HepG2 (cell line): Measurements from ENCODE around the gene LOC128125822.

ENCODE experiments used
- JUNB ChIP-seq: sonication (generic); formaldehyde crosslinking; IDR thresholded peaks from 2 replicates; pipeline ENCODE4 v1.8.0; 2022; ENCODE audit warnings: missing genetic modification reagents, mild to moderate bottlenecking, borderline replicate concordance
- KDM1A ChIP-seq: IDR thresholded peaks from 2 replicates; pipeline ENCODE4 v1.6.1; 2016; ENCODE audit warnings: missing compliant biosample characterization
- MATR3 ChIP-seq: sonication (generic); formaldehyde crosslinking; IDR thresholded peaks from 2 replicates; pipeline ENCODE4 v1.4.0; 2020; ENCODE audit warnings: missing genetic modification reagents
- PCBP1 ChIP-seq: fragments of 200-400 bp; formaldehyde crosslinking; IDR thresholded peaks from 2 replicates; pipeline ENCODE4 v1.6.1; 2017; ENCODE audit warnings: mild to moderate bottlenecking, low read depth, low read length, borderline replicate concordance
- ZNF235 ChIP-seq: sonication (generic); formaldehyde crosslinking; IDR thresholded peaks from 2 replicates; pipeline ENCODE4 v1.8.1; 2023; ENCODE audit warnings: mild to moderate bottlenecking, missing genetic modification reagents, borderline replicate concordance
- ZNF253 ChIP-seq: sonication (generic); formaldehyde crosslinking; IDR thresholded peaks from 2 replicates; pipeline ENCODE4 v1.8.0; 2022; ENCODE audit warnings: mild to moderate bottlenecking, missing genetic modification reagents, borderline replicate concordance
- TF ChIP-seq, protein P1 (sequence below): sonication (generic); formaldehyde crosslinking; IDR thresholded peaks from 2 replicates; pipeline ENCODE4 v1.4.0; 2020; ENCODE audit warnings: missing genetic modification reagents, borderline replicate concordance
- TF ChIP-seq, protein P2 (sequence below): sonication (generic); formaldehyde crosslinking; IDR thresholded peaks from 2 replicates; pipeline ENCODE4 v1.9.0; 2021; ENCODE audit warnings: mild to moderate bottlenecking, missing genetic modification reagents
- TF ChIP-seq, protein P3 (sequence below): sonication (generic); formaldehyde crosslinking; IDR thresholded peaks from 2 replicates; pipeline ENCODE4 v1.4.0; 2020; ENCODE audit warnings: missing genetic modification reagents, borderline replicate concordance
- TF ChIP-seq, protein P4 (sequence below): sonication (generic); formaldehyde crosslinking; IDR thresholded peaks from 2 replicates; pipeline ENCODE4 v1.9.0; 2022; ENCODE audit warnings: missing genetic modification reagents, mild to moderate bottlenecking, borderline replicate concordance
- TF ChIP-seq, protein P5 (sequence below): sonication (generic); formaldehyde crosslinking; IDR thresholded peaks from 2 replicates; pipeline ENCODE4 v1.9.0; 2021; ENCODE audit warnings: missing genetic modification reagents, mild to moderate bottlenecking, borderline replicate concordance

LOC128125822 gene

DNA sequence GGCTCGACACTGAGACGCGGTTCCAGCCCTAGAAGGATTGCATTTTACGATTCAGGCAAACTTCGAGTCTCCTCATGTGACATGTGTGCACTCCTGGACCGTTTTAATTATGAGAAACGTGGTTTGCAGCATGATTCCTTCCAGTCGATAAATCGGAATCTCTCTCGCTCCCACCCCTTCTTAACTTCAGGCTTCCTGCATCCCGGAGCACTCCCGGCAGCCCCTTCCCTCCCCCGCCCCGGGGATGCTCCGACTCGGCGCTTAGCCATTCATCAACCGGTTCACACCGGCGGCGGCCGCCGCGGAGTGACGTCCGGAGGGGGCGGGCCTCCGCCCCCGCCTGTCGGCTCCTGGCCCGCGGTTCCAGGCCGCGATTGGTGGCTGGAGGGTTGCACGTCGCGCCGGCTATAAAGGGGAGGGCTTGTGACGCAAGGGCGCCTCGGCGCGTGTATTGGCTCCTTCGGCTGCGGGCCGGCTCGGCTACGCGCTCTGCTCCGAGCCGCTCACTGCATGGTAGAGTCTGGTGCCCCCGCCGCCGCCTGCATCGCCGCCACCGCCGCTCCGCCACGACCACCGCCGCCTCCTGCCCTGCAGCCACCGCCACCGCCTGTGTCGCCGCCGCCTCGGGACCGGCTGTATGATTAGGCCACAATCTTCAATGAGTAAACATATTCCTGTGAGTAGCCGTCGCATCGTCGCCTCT is at the start of gene LOC128125822, which contains the start of gene PTP4A1 (continued):
- TF ChIP-seq, protein P1, sequence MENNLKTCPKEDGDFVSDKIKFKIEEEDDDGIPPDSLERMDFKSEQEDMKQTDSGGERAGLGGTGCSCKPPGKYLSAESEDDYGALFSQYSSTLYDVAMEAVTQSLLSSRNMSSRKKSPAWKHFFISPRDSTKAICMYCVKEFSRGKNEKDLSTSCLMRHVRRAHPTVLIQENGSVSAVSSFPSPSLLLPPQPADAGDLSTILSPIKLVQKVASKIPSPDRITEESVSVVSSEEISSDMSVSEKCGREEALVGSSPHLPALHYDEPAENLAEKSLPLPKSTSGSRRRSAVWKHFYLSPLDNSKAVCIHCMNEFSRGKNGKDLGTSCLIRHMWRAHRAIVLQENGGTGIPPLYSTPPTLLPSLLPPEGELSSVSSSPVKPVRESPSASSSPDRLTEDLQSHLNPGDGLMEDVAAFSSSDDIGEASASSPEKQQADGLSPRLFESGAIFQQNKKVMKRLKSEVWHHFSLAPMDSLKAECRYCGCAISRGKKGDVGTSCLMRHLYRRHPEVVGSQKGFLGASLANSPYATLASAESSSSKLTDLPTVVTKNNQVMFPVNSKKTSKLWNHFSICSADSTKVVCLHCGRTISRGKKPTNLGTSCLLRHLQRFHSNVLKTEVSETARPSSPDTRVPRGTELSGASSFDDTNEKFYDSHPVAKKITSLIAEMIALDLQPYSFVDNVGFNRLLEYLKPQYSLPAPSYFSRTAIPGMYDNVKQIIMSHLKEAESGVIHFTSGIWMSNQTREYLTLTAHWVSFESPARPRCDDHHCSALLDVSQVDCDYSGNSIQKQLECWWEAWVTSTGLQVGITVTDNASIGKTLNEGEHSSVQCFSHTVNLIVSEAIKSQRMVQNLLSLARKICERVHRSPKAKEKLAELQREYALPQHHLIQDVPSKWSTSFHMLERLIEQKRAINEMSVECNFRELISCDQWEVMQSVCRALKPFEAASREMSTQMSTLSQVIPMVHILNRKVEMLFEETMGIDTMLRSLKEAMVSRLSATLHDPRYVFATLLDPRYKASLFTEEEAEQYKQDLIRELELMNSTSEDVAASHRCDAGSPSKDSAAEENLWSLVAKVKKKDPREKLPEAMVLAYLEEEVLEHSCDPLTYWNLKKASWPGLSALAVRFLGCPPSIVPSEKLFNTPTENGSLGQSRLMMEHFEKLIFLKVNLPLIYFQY, result peak; percentile 71
- TF ChIP-seq, protein P2, sequence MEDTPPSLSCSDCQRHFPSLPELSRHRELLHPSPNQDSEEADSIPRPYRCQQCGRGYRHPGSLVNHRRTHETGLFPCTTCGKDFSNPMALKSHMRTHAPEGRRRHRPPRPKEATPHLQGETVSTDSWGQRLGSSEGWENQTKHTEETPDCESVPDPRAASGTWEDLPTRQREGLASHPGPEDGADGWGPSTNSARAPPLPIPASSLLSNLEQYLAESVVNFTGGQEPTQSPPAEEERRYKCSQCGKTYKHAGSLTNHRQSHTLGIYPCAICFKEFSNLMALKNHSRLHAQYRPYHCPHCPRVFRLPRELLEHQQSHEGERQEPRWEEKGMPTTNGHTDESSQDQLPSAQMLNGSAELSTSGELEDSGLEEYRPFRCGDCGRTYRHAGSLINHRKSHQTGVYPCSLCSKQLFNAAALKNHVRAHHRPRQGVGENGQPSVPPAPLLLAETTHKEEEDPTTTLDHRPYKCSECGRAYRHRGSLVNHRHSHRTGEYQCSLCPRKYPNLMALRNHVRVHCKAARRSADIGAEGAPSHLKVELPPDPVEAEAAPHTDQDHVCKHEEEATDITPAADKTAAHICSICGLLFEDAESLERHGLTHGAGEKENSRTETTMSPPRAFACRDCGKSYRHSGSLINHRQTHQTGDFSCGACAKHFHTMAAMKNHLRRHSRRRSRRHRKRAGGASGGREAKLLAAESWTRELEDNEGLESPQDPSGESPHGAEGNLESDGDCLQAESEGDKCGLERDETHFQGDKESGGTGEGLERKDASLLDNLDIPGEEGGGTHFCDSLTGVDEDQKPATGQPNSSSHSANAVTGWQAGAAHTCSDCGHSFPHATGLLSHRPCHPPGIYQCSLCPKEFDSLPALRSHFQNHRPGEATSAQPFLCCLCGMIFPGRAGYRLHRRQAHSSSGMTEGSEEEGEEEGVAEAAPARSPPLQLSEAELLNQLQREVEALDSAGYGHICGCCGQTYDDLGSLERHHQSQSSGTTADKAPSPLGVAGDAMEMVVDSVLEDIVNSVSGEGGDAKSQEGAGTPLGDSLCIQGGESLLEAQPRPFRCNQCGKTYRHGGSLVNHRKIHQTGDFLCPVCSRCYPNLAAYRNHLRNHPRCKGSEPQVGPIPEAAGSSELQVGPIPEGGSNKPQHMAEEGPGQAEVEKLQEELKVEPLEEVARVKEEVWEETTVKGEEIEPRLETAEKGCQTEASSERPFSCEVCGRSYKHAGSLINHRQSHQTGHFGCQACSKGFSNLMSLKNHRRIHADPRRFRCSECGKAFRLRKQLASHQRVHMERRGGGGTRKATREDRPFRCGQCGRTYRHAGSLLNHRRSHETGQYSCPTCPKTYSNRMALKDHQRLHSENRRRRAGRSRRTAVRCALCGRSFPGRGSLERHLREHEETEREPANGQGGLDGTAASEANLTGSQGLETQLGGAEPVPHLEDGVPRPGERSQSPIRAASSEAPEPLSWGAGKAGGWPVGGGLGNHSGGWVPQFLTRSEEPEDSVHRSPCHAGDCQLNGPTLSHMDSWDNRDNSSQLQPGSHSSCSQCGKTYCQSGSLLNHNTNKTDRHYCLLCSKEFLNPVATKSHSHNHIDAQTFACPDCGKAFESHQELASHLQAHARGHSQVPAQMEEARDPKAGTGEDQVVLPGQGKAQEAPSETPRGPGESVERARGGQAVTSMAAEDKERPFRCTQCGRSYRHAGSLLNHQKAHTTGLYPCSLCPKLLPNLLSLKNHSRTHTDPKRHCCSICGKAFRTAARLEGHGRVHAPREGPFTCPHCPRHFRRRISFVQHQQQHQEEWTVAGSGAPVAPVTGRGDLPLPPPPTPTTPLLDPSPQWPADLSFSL (CRISPR knock-in tag), result no peak
- TF ChIP-seq, protein P3, sequence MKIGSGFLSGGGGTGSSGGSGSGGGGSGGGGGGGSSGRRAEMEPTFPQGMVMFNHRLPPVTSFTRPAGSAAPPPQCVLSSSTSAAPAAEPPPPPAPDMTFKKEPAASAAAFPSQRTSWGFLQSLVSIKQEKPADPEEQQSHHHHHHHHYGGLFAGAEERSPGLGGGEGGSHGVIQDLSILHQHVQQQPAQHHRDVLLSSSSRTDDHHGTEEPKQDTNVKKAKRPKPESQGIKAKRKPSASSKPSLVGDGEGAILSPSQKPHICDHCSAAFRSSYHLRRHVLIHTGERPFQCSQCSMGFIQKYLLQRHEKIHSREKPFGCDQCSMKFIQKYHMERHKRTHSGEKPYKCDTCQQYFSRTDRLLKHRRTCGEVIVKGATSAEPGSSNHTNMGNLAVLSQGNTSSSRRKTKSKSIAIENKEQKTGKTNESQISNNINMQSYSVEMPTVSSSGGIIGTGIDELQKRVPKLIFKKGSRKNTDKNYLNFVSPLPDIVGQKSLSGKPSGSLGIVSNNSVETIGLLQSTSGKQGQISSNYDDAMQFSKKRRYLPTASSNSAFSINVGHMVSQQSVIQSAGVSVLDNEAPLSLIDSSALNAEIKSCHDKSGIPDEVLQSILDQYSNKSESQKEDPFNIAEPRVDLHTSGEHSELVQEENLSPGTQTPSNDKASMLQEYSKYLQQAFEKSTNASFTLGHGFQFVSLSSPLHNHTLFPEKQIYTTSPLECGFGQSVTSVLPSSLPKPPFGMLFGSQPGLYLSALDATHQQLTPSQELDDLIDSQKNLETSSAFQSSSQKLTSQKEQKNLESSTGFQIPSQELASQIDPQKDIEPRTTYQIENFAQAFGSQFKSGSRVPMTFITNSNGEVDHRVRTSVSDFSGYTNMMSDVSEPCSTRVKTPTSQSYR (CRISPR knock-in tag), result 0 out of 2 replicates have a peak, but pooled peaks have one; percentile 11
- TF ChIP-seq, protein P4, sequence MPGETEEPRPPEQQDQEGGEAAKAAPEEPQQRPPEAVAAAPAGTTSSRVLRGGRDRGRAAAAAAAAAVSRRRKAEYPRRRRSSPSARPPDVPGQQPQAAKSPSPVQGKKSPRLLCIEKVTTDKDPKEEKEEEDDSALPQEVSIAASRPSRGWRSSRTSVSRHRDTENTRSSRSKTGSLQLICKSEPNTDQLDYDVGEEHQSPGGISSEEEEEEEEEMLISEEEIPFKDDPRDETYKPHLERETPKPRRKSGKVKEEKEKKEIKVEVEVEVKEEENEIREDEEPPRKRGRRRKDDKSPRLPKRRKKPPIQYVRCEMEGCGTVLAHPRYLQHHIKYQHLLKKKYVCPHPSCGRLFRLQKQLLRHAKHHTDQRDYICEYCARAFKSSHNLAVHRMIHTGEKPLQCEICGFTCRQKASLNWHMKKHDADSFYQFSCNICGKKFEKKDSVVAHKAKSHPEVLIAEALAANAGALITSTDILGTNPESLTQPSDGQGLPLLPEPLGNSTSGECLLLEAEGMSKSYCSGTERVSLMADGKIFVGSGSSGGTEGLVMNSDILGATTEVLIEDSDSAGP (CRISPR knock-in tag), result peak; percentile 84
- TF ChIP-seq ZNF235 (CRISPR knock-in tag), result no peak; the same call in 1 of the 2 replicates
- TF ChIP-seq KDM1A (CRISPR knock-in tag), result 0 out of 2 replicates have a peak, but pooled peaks have one; percentile 35
- 0 out of 2 replicates have a peak, but pooled peaks have one; percentile 49 for TF ChIP-seq JUNB (CRISPR knock-in tag)
- TF ChIP-seq, protein P5, sequence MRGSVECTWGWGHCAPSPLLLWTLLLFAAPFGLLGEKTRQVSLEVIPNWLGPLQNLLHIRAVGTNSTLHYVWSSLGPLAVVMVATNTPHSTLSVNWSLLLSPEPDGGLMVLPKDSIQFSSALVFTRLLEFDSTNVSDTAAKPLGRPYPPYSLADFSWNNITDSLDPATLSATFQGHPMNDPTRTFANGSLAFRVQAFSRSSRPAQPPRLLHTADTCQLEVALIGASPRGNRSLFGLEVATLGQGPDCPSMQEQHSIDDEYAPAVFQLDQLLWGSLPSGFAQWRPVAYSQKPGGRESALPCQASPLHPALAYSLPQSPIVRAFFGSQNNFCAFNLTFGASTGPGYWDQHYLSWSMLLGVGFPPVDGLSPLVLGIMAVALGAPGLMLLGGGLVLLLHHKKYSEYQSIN, result no peak
- TF ChIP-seq MATR3, result no peak
- TF ChIP-seq PCBP1, result 0 out of 2 replicates have a peak, but pooled peaks have one; percentile 30
- no peak; the same call in 1 of the 2 replicates for TF ChIP-seq ZNF253 (CRISPR knock-in tag)
